GM19238 (cell line): Measurements from ENCODE around the gene SLC5A2.
"Not testable (repeated sequence)": the region's sequence is repeated elsewhere in the genome, so short reads cannot be mapped to it uniquely, and the experiment has no call there.

Source experiments
- DNase-seq: peaks from one replicate; pipeline ENCODE4 v3.0.0; 2011; ENCODE audit warnings: low spot score; ENCODE audit not compliant: insufficient read length

SLC5A2 gene

DNA sequence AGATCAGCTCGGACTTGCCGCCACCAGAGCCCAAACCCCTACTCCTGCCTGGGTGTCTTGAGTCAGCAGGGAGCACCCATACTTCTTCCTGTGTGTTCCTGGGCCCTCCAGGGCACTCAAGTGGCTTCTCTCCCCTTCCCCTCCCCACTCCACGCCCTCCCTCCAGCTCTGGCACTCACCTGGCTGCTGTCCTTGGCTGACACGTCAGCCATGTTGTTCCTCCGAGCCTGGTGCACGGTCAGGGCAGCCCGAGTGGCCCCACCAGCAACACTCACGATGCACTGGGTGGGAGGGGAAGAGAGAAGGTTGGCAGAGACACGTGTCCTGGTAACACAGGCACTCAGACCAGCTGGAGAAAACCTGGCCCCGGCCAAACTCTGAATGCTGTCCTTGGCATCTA is 13.7 kb downstream of the SLC5A2 start:
- DNase-seq: no peak

DNA sequence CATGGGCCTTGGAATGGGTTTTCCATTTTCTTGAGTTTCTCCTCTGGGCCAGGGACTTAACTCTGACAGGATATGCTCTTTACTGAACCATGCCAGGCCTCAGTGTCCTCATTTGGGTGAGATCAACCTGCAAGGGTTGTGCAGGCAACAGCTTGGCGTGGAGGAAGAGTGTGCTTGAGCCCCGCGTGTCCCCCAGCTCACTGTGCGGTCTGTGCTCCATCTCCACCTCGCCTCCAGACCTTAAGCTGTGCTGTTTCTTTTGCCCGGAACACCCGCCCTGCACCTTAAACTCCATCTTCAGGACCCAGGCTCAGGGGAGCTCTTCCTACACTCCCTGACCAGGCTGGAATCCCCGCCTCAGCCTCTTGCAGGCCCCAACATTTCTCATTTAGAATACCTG is 15.6 kb downstream of the SLC5A2 start:
- no peak for DNase-seq

DNA sequence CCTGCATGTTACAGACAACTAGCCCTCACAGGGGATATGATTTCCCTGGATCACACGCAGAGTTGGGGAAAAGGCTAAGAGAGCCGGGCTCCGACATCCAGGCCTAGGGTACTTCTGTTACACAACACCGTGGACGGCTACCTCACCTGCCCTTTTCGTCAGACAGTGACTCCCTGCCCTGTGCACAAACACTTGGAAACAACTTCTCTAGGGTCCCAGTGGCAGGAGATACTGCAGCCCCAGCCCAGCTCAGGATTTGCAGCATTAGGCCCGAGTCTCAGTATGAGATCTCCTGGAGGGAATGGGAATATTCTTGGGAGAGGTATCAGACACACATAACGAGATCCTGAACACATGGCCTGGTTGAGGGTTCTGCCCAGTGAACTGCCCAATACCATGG is 17.0 kb downstream of the SLC5A2 start:
- no peak for DNase-seq

DNA sequence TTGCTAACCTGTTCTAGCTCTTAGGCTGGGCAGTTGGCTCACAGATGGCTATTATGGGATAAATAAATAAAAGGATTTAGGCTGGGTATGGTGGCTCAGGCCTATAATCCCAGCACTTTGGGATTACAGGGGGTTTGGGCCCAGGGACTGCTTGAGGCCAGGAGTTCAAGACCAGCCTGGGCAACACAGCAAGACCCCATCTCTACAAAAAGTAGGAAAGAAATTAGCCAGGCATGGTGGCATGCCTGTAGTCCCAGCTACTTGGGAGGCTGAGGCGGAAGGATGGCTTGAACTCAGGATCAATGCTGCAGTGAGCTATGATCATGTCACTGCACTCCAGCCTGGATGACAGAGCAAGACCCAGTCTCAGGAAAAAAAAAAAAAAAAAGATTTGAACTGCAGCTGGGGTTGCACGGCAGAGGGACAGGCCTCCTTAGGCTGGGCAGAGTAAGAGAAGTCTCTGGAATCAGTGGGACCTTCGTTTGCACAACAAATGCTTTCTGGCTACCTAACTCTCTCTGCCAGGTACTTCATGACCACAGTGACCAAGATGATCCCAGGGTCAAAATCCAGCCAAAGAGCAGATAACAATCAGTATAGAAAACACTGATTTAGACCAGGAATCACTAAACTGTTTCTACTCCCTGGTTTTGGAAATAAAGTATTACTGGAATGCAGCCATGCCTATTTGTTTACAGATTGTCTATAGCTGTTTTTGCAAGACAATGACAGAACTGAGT is 18.5 kb downstream of the SLC5A2 start:
- DNase-seq: no peak

DNA sequence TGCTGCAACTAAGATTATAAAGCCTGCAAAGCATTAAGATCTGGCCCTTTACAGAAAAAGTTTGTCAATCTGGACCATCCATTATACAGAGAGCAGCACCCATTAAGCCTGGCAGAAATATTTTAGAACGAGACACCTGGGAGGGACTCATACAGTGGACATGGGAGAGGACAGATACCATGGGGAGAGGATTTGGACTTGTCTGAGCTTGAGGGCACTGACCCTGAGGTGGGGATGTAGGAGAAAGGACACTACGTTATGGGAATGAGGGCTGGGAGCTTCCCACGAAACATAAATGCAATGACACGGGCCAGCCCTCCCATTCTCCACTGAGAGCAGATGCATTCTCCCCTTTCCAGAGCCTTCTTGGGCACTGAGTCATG is 19.0 kb downstream of the SLC5A2 start:
- no peak for DNase-seq

DNA sequence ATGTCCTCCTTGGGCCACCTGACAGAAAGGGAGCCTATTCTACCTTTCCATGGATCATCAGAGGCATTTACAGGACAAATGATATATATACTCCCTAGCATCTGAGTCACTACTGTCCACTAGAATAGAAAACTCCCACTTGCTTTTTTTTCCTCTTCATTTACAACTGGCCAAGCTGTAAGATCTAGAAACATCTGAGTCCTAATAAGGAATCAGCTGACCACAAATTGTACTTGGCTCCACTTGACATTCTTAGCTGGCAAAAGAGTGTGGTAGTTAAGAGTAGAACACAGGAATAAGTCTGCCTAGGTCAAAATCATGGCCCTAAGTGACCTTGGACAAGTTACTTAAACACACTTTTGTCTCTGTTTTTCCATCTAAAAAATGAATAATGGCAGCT is 20.1 kb downstream of the SLC5A2 start:
- no peak for DNase-seq

DNA sequence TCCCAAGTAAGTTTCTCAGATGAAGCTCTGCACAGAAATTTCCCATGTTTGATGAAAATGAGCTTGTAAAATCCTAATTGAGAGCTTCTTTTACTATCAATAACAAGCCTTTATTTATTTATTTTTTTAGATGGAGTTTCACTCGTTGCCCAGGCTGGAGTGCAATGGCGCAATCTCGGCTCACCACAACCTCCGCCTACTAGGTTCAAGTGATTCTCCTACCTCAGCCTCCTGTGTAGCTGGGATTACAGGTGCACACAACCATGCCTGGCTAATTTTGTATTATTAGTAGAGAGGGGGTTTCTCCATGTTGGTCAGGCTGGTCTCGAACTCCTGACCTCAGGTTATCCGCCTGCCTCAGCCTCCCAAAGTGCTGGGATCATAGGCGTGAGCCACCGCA is 20.6 kb downstream of the SLC5A2 start:
- not testable (repeated sequence) for DNase-seq

DNA sequence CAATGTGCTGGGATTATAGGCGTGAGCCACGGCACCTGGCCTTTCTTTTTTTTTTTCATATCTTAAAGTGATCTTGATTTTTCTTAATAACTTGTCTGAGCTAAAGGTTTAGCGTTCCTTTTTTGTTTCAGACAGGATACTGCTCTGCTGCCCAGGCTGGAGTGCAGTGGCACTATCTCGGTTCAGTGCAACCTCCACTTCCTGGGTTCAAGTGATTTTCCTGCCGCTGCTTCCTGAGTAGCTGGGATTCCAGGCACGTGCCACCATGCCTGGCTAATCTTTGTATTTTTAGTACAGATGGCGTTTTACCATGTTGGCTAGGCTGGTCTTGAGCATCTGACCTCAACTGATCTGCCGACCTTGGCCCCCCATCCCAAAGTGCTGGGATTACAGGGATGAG is 21.2 kb downstream of the SLC5A2 start:
- DNase-seq: no peak

DNA sequence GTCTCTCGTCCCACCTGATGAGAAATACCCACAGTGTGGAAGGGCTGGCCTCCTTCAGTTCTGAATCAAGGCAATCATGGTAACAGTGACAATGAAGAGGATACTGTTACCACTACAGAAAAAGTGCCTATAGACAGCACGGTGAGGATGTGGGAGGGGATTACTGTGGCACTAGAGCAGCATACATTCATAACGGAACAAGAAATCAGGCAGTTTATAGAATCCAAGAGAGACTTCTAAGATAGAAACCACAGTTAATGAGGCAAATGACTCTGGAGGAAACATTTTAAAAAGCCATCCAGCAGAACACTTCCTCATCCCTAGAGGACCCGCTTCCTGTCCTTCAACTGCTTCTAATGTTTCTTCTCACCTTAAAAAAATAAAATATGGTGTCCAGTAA is 22.6 kb downstream of the SLC5A2 start:
- DNase-seq: no peak

DNA sequence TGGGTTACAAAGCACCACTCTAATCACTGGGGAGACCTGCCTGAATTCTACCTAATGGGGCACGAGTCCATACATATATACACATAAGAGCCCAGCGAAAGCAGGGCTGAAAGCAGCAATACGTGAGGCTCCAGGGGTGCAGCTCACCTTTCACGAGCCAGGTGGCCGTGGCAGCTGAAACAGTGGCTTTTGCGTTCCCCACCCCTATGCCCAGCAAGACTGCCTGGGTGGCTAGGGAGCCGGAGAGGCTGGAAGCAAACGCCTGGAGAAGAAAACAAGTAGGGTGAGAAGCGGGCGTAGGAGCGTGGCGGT is 24.6 kb downstream of the SLC5A2 start:
- no peak for DNase-seq

DNA sequence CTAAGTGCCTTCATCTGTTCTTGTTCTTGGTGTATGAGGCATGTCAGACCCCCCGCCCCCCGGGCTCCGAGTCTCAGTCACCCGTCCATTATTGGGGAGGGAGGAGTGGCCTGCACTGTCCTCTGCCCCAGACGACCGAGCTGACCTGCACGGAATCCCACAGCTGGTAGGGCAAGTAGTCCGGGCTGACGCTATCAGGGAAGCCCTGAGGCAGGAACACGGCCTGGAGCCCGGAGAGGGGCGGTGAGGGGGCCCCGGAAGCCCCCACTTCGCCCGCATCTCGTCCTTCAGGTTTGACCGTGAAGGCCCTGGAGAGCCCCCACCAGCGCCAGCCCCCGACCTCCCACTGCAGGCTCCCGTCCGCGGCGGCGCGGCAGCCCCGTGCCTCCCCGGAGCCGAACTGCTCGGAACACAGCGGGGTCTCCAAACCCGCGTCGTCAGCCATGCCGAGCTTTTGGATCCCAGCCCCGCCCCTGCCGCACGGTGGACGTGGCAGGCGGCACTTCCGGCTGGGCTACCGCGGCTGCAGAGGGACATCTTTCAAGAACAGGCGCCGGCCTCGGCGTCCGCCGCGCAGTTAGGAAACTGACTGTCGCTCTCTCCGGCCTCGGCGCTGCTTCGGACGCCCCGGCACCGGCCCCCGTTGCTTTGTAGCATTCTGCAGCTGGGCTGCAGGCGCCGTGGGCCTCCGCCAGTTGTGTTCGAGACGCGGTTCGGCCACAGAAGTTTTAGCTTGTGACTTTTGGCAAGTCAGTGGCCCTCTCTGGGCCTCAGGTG is 25.2 kb downstream of the SLC5A2 start, which contains the start of gene RUSF1:
TSS of gene RUSF1 (minus strand) at position 463 of the 777 bp plus-strand sequence. CDS start at position 445, 18 bp downstream.
- DNase-seq: peak; percentile 74

DNA sequence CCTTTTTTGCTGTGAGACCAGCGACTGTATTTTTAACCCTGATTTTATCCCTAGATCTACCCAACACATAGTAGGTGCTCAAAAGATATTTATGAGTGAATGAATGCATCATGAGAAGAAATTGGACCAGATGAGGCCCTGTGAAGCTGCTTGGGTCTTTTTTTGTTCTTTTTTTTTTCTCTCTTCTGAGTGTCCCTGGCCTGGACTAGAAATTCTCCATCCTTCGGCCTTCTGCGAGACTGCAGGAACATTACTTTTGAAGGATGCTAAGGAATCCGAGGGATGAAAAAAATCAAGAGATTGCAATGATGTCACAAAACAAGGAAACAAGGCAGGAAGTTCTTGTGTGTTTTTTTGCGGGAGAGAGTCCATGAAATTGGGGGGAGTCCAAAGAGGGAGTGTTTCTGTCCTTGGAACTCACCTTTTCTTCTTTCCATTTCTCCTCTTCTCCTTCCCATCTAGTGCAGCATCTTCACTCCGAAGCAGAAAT is 25.8 kb downstream of the SLC5A2 start:
- no peak for DNase-seq

DNA sequence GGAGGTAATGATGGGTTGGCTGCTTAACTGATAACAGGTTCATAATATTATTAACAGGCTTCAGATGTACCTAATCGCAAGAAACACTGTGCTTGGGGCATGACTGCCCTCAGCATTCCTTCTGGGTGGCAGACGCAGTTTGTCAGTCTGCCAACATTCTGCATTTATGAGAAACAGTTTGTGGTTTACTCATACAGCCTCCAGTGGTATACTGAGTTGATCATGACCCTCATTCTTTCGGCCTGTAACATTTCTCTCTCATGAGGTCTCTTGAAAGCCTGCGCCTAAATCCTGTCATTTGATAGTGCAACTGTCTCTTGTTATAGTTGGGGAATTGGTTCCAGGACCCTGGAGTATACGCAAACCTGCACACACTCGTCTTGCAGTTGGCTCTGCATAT is 30.2 kb downstream of the SLC5A2 start:
- no peak for DNase-seq

DNA sequence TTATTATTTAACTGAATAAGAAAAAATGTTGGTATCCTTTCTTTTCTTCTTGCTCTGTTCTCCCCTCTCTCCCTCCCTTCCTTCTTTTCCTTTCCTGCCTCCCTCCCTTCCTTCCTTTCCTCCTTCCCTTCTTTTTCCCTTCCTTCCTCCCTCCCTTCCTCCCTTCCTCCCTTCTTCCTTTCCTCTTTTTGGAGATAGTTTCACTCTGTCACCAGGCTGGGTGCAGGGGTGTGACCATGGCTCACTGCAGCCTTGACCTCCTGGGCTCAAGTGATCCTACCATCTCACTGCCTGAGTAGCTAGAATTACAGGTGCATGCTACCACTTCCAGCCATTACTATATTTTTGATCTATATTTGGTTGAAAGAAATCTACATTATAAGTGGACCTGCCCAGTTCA is 31.0 kb downstream of the SLC5A2 start:
- no peak for DNase-seq

DNA sequence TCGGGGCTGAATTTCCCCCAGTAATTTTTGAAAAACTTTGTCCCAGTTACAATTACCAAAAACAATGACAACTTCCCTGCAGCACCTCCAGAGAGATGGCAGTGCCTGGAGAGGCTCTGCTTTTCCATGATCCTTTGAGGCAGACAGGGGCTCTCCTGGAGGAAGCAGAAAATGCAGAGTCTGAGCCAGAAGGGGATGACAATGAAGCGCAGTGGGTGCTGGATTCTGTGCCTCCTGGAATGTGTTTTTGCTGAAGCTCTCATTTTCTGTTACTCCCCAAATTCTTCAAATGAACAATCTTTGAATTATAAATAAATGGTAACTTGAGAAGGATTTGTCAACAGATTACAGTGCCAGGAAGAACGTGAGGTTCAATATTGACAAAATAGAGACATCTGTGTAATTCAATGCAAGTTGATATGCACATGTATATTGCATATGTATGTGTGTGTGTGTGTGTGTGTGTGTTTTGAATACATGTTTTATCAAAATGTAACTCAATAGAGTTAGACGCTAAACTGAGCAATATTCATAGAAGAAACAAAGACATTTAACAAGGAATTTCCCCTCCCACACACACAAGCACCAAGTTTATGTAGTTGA is 35.0 kb downstream of the SLC5A2 start:
- DNase-seq: no peak

DNA sequence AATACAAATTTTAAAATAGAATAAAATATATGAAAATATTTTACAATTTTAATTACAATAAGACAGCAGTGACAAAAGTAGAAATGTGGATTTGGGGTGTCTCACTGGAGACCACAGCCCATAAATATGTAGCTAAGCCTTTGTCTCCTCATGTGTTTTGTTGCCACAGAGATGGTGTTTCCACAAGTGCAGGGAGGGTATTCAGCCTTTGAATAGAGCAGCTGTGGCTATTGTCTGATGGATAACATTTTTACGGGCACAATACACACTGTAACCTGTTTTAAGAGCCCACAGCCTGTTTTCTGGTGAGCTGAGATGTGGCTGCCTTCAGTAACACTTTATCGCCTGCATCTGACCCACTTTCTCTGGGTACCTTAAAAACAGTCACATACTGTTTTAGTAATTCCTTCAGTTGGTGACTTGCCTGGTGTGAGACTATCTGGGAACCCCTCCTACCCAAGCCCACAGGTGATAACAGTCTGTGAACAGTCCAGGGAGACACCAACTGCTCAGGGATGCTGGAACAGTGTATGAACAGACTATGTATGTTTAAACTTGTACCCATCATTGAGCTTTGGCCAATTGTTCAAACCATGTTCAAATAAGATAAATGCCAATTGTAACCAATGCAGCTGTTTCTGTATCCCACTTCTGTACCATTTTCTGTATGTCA is 37.0 kb downstream of the SLC5A2 start:
- DNase-seq: no peak

DNA sequence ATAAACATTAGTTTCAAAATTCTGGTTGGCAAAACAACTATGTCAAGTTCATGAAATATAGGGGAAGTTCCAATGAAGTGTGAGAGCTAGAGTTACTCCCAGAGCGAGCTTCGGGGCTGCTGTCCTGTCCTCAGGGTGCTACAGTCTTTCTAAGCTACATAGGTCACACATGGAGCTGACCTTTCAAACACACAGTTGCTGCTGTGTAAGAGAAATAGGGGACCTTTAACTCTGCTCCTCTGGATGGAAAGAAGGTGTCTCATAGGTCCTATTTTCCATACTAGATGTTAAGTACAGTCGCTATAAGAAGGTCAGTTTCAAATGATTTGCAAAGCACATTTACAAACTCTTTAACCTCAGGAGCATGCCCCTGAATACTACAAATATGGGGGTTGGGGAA is 38.4 kb downstream of the SLC5A2 start:
- no peak for DNase-seq

DNA sequence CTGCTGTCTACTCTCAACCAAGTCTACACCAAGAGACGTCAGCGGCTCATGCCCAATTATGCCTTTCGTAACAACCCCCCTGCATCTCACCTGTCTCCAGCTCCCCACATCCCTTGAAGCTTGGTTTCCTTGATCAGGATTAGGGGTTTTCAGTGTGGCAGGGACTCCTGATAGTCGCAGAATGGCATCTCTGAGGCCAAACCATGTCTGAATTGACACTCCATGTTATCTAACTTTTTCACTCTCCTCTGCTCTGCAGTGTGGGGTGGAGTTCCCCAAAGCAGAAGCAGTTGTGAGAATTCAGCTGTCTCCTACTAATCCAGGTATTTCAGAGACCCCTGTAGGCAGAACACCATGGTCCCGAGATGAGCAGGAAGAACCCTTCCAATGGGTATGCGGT is 39.1 kb downstream of the SLC5A2 start:
- no peak for DNase-seq

DNA sequence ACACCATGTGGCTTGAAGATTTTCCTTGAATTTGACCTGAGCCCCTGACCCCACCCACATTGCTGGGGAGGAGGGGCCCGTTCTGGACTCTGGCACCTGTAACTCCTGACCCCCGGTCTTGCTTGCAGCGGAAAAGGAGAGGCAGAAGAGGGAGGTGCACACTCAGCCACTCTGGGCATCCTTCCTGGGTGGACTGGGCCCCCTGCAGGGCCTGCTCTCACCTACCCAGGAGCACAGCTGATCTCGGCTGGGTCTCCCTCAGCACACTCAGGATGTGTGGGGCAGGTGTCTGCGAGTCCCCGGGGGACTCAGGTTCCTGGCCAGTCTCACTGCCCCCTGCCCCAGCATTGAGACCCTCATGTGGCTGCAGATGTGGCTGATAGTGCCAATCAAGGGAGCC is 40.8 kb downstream of the SLC5A2 start:
- DNase-seq: not testable (repeated sequence)

DNA sequence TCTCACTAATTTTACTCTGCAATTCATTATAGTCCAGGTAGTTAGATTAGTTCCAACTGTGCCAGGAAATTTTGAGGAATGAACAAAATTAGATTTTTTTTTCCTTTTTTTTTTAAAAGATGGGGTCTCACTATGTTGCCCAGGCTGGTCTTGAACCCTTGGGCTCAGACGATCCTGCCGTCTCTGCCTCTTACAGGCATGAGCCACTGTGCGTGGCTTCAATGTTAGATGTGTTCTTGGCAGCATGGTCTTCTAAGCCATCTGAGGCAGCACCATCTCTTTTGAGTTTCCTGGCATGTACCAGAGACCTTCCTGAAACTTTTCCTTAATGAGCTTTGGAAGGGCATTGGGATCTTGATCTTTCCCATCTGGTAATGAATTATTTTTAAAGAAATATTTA is 42.2 kb downstream of the SLC5A2 start:
- no peak for DNase-seq

DNA sequence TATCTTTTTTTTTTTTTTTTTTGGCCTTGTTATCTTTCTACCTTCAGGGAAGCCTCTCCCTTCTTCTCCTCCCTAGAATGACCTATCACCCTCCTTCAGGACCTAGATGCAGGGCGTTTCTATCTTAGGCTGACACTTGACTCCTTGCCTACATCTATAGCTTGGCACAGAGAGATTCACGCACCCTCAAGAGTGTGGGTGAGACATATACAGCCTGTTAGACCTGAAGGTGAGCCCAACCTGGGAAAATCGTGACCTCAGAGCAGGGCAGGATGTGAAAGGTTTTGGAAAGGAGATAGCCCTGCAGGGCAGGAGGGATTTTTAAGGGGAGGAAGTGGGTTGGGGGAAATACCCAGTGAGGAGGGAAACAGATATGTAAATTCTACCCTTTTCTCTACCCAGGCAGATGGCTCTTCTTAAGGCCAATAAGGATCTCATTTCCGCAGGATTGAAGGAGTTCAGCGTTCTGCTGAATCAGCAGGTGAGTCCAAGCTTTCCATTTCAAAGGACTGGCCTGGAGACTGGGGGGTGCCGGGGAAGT is 44.9 kb downstream of the SLC5A2 start, which contains the start of gene AHSP:
TSS of gene AHSP (plus strand) at position 167 of the 541 bp plus-strand sequence. CDS start at position 407, 240 bp downstream.
- DNase-seq: no peak
